H1 (cell line): ENCODE measurements around the gene ANKRD11. TPM values are rescaled to one million over a fixed set of nuclear protein-coding genes. Genes with fewer than 3 reads are reported as not detected.

Experiments used
- ASH2L ChIP-seq: fragments of 200-600, 300-600 bp; sonication (generic); IDR thresholded peaks from one replicate; pipeline ENCODE4 v1.7.1; 2017; ENCODE audit warnings: low read length
- EZH2 ChIP-seq: fragments of 200-600 bp; sonication (generic); IDR thresholded peaks from 2 replicates; pipeline ENCODE4 v1.7.1; 2012; ENCODE audit warnings: low read depth, mild to moderate bottlenecking, moderate library complexity, low read length, inconsistent platforms; ENCODE audit not compliant: severe bottlenecking
- MAFK ChIP-seq: IDR thresholded peaks from 2 replicates; pipeline ENCODE4 v1.6.1; 2012; ENCODE audit warnings: low read depth, mild to moderate bottlenecking, improper control_type of control experiment, low read length
- SAP30 ChIP-seq: fragments of 300-600 bp; sonication (generic); IDR thresholded peaks from 2 replicates; pipeline ENCODE4 v1.7.1; 2012; ENCODE audit warnings: low read length, moderate library complexity, mild to moderate bottlenecking, inconsistent platforms; ENCODE audit not compliant: insufficient read depth, insufficient replicate concordance
- SP1 ChIP-seq: IDR thresholded peaks from 2 replicates; pipeline ENCODE4 v1.6.1; 2011; ENCODE audit warnings: low read depth, low read length
- SP2 ChIP-seq: IDR thresholded peaks from 2 replicates; pipeline ENCODE4 v1.6.1; 2012; ENCODE audit warnings: mild to moderate bottlenecking, low read length, inconsistent platforms
- ZNF274 ChIP-seq: IDR thresholded peaks from 2 replicates; pipeline ENCODE4 v1.7.0; 2012; ENCODE audit warnings: low read length, borderline replicate concordance; ENCODE audit errors: extremely low read depth
- polyA plus RNA-seq, 7 experiments: library from polyadenylated mRNA; depleted of rRNA in 3 of 7; stranded (reverse) in 5 of 7; unstranded in 2 of 7; fragments of >200 nt in 5 of 7; fragments of 200-250 nt in 2 of 7; gene quantifications; 1 replicate in 5 of 7; 2 replicates in 1 of 7; 4 replicates in 1 of 7; pipeline versions ENCODE4 v1.2.1 to v1.2.3, GENCODE V29; 2011 to 2013; ENCODE audit warnings: missing spikeins in 2 of 7, mixed read lengths in 2 of 7
- total RNA-seq: library from RNA; stranded (reverse); fragmentation: NEBNext Ultra II Directional; extraction: Animal tissue kit (Norgen Biotek cat#: 25700); gene quantifications from 2 replicates; pipeline ENCODE4 v1.2.1, GENCODE V29; 2021

The ANKRD11 gene
- total and polyA plus RNA-seq, 2 of the 8 experiments (the other 6 are each of a cell fraction or from before 2014, with no cell fraction given): 46.5 to 142 TPM

- no peak for TF ChIP-seq MAFK
- TF ChIP-seq SP2: no peak
- no peak for TF ChIP-seq SP1
- no peak for TF ChIP-seq SAP30
- no peak for TF ChIP-seq ZNF274
- TF ChIP-seq ASH2L: no peak
- TF ChIP-seq EZH2: no peak
Measured at GRCh38 chr16:89224665-89225064, 265.7 kb downstream of the ANKRD11 start (continued).
